H1 (cell line): ENCODE results near the gene FANCM.

Experiments used
- BACH1 ChIP-seq: IDR thresholded peaks from 2 replicates; pipeline ENCODE4 v1.6.1; 2012; ENCODE audit warnings: low read length, improper control_type of control experiment
- CEBPB ChIP-seq: IDR thresholded peaks from 2 replicates; pipeline ENCODE4 v1.6.1; 2012; ENCODE audit warnings: low read depth, low read length
- RBBP5 ChIP-seq: IDR thresholded peaks from 2 replicates; pipeline ENCODE4 v1.7.1; 2012; ENCODE audit warnings: low read depth, mild to moderate bottlenecking, inconsistent platforms, low read length, moderate library complexity, borderline replicate concordance
- SIN3A ChIP-seq, 2 experiments: IDR thresholded peaks in 1 of 2; conservative IDR thresholded peaks in 1 of 2; 2 replicates each; pipeline ENCODE4 v1.6.1; 2011 to 2012; ENCODE audit warnings: low read length in 2 of 2, improper control_type of control experiment in 1 of 2, low read depth in 1 of 2, mild to moderate bottlenecking in 1 of 2
- TAF1 ChIP-seq: IDR thresholded peaks from 2 replicates; pipeline ENCODE4 v1.6.1; 2011; ENCODE audit warnings: mild to moderate bottlenecking, low read depth, low read length
- ZNF274 ChIP-seq: IDR thresholded peaks from 2 replicates; pipeline ENCODE4 v1.7.0; 2012; ENCODE audit warnings: low read length, borderline replicate concordance; ENCODE audit errors: extremely low read depth
- TF ChIP-seq, protein P1 (sequence below): IDR thresholded peaks from 2 replicates; pipeline ENCODE4 v1.6.1; 2012; ENCODE audit warnings: low read length, inconsistent platforms

DNA sequence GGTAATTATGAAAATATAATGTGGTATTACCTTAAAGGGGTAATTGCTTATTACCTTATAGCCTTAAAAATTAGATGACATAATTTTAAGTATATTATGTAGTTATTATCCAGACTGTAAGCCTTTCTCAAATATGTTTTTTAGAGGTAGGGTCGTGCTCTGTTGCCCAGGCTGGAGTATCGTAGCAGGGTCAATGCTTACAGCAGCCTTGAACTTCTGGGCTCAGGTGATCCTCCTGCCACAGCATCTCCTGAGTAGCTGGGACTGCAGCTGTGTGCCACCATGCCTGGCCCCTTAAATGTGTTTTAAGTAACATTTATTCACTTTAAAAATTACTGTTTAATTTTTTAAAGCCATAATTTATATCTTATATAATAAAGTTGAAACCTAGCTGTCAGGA lies 41.5 kb upstream of the FANCM start:
- TF ChIP-seq CEBPB (no peak), RBBP5 (no peak), TAF1 (no peak), SIN3A (conservative IDR thresholded peaks at IDR 0.05 in 1 of 2, IDR thresholded peaks at IDR 0.05 in 1 of 2; ENCODE audit: low read depth in 1 of 2, low read length in 2 of 2) (no peak), BACH1 (no peak), ZNF274 (no peak)
- TF ChIP-seq, protein P1, sequence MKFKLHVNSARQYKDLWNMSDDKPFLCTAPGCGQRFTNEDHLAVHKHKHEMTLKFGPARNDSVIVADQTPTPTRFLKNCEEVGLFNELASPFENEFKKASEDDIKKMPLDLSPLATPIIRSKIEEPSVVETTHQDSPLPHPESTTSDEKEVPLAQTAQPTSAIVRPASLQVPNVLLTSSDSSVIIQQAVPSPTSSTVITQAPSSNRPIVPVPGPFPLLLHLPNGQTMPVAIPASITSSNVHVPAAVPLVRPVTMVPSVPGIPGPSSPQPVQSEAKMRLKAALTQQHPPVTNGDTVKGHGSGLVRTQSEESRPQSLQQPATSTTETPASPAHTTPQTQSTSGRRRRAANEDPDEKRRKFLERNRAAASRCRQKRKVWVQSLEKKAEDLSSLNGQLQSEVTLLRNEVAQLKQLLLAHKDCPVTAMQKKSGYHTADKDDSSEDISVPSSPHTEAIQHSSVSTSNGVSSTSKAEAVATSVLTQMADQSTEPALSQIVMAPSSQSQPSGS: no peak
